ENCODE measurements around the gene FAM151B. TPM values are rescaled to one million over a fixed set of nuclear protein-coding genes. Genes with fewer than 3 reads are reported as not detected.

FAM151B gene
- total and polyA plus RNA-seq, 2 donors (not counting 1 experiment from before 2014, with no cell fraction given), result 1.1 TPM; not detected in 1

GRCh38 chr5:80474929-80475328 is 13.0 kb upstream of the FAM151B start:
- CTCF ChIA-PET, result no interaction called here
- H2AFZ ChIP-seq (ENCODE audit: insufficient read depth, low read depth, low read length, poor library complexity, severe bottlenecking), result no peak overlapping the region
- no peaks in the 10 kb centered on the region for H3K4me1 Mint-ChIP-seq
- H3K9me3 ChIP-seq (ENCODE audit: control extremely low read depth in 1 of 3, control insufficient read depth in 2 of 3, insufficient read depth in 1 of 3, low read length in 2 of 3), result peaks cover 0 to 13% (median 13%) of the 10 kb centered on the region in 3 donors
- H3K27me3 Mint-ChIP-seq, result no peaks in the 10 kb centered on the region
- H3K27ac ChIP-seq (ENCODE audit: low read length in 2 of 2), result no peak overlapping the region
- no peak overlapping the region for H3K4me3 Mint-ChIP-seq
- no peak overlapping the region for H3K4me3 ChIP-seq (ENCODE audit: control extremely low read depth in 1 of 5, extremely low read depth in 1 of 5, insufficient read depth in 1 of 5, low read depth in 2 of 5, low read length in 4 of 5)
- ATAC-seq (ENCODE audit: low read depth) (no peak), DNase-seq (no peak)
- TF ChIP-seq, protein P1, sequence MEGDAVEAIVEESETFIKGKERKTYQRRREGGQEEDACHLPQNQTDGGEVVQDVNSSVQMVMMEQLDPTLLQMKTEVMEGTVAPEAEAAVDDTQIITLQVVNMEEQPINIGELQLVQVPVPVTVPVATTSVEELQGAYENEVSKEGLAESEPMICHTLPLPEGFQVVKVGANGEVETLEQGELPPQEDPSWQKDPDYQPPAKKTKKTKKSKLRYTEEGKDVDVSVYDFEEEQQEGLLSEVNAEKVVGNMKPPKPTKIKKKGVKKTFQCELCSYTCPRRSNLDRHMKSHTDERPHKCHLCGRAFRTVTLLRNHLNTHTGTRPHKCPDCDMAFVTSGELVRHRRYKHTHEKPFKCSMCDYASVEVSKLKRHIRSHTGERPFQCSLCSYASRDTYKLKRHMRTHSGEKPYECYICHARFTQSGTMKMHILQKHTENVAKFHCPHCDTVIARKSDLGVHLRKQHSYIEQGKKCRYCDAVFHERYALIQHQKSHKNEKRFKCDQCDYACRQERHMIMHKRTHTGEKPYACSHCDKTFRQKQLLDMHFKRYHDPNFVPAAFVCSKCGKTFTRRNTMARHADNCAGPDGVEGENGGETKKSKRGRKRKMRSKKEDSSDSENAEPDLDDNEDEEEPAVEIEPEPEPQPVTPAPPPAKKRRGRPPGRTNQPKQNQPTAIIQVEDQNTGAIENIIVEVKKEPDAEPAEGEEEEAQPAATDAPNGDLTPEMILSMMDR (IDR thresholded peaks at IDR 0.05), result no peak
- no peak for TF ChIP-seq EZH2 (IDR thresholded peaks at IDR 0.05; ENCODE audit: borderline replicate concordance, insufficient read depth, low read depth, low read length, poor library complexity, severe bottlenecking)
- intact Hi-C loops (cut with micrococcal nuclease), result no loop called here
- peaks cover 3% of the 10 kb centered on the region for H3K9me3 Mint-ChIP-seq (ENCODE audit: insufficient read depth)
- no peaks in the 10 kb centered on the region for H4K20me1 ChIP-seq (ENCODE audit: control insufficient read depth, insufficient read depth, low read length, poor library complexity, severe bottlenecking)
- H3K79me2 ChIP-seq (ENCODE audit: control insufficient read depth, insufficient read depth, low read length), result no peaks in the 10 kb centered on the region
- H3K36me3 ChIP-seq (replicated peaks in 1 of 2; ENCODE audit: control extremely low read depth in 1 of 2, control insufficient read depth in 1 of 2, extremely low read depth in 1 of 2, insufficient read depth in 2 of 2, low read length in 1 of 2), result peaks cover 12 to 18% of the 10 kb centered on the region in 2 experiments
- no peak overlapping the region for H3K27ac Mint-ChIP-seq
- no peak overlapping the region for H3K9ac ChIP-seq (ENCODE audit: low read length)
- no CpG with 5 or more reads among the region's 2 CpGs for WGBS (ENCODE audit: insufficient coverage)
- no peaks in the 10 kb centered on the region for H3K27me3 ChIP-seq (replicated peaks in 1 of 4; ENCODE audit: control extremely low read depth in 1 of 4, control insufficient read depth in 3 of 4, insufficient read depth in 4 of 4, low read length in 3 of 4)
- no peaks in the 10 kb centered on the region for H3K4me1 ChIP-seq (ENCODE audit: control insufficient read depth in 2 of 2, insufficient read depth in 2 of 2, low read length in 2 of 2)
- H3K4me2 ChIP-seq (replicated peaks; ENCODE audit: low read depth, low read length, poor library complexity, severe bottlenecking), result no peak overlapping the region
- POLR2A ChIA-PET, result no interaction called here

DNA sequence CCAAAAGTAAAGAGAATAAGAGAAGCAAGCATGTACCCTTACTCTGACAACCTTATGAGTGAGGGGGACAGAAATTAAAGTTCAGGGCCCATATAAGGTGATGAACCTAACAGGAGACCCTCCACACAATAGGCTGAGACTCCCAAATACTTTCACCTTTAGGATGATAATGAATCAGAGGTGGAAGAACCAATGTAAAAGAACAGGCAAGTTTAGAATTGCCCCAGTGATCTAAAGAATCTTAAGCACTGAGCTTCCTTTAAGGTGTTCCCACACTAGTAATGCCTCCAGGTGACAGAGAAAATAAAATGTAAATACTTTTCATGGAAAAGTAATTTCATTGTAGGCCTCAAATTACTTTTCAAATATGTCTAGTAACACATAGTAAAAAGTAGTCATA is 8.2 kb upstream of the FAM151B start:
- no peak overlapping the region for H3K4me2 ChIP-seq (replicated peaks; ENCODE audit: low read depth, low read length, poor library complexity, severe bottlenecking)
- no peak overlapping the region for H3K4me3 Mint-ChIP-seq
- no peak for DNase-seq
- ChIA-PET CTCF (interaction anchor here (1.6 kb wide), 1 partner anchor 13 kb away, joined by 3 read pairs; no protein-coding TSS in a partner anchor), POLR2A (no interaction called here)
- H3K27ac ChIP-seq (ENCODE audit: low read length in 2 of 2), result no peak overlapping the region
- no peaks in the 10 kb centered on the region for H4K20me1 ChIP-seq (ENCODE audit: control insufficient read depth, insufficient read depth, low read length, poor library complexity, severe bottlenecking)
- H3K4me1 ChIP-seq (ENCODE audit: control insufficient read depth in 2 of 2, insufficient read depth in 2 of 2, low read length in 2 of 2), result no peaks in the 10 kb centered on the region
- no peaks in the 10 kb centered on the region for H3K79me2 ChIP-seq (ENCODE audit: control insufficient read depth, insufficient read depth, low read length)
- no peak overlapping the region for H3K9ac ChIP-seq (ENCODE audit: low read length)
- H3K9me3 Mint-ChIP-seq (ENCODE audit: insufficient read depth), result peaks cover 17% of the 10 kb centered on the region
- H3K27ac Mint-ChIP-seq, result no peak overlapping the region
- H3K27me3 Mint-ChIP-seq, result peaks cover 3% of the 10 kb centered on the region
- peaks cover 3 to 25% (median 16%) of the 10 kb centered on the region in 3 donors for H3K9me3 ChIP-seq (ENCODE audit: control extremely low read depth in 1 of 3, control insufficient read depth in 2 of 3, insufficient read depth in 1 of 3, low read length in 2 of 3)
- no peaks in the 10 kb centered on the region for H3K4me1 Mint-ChIP-seq
- H3K36me3 ChIP-seq (replicated peaks in 1 of 2; ENCODE audit: control extremely low read depth in 1 of 2, control insufficient read depth in 1 of 2, extremely low read depth in 1 of 2, insufficient read depth in 2 of 2, low read length in 1 of 2), result peaks cover 3 to 9% of the 10 kb centered on the region in 2 experiments
- no peak overlapping the region for H2AFZ ChIP-seq (ENCODE audit: insufficient read depth, low read depth, low read length, poor library complexity, severe bottlenecking)
- H3K27me3 ChIP-seq (replicated peaks in 1 of 4; ENCODE audit: control extremely low read depth in 1 of 4, control insufficient read depth in 3 of 4, insufficient read depth in 4 of 4, low read length in 3 of 4), result no peaks in the 10 kb centered on the region
- H3K4me3 ChIP-seq (ENCODE audit: control extremely low read depth in 1 of 5, extremely low read depth in 1 of 5, insufficient read depth in 1 of 5, low read depth in 2 of 5, low read length in 4 of 5), result no peak overlapping the region
- TF ChIP-seq, protein P1 (IDR thresholded peaks at IDR 0.05), result no peak
- no peak for TF ChIP-seq EZH2 (IDR thresholded peaks at IDR 0.05; ENCODE audit: borderline replicate concordance, insufficient read depth, low read depth, low read length, poor library complexity, severe bottlenecking)
- intact Hi-C loops (cut with micrococcal nuclease), result loop anchor here (5.0 kb wide), 1 partner anchor 193 kb away; no protein-coding TSS in a partner anchor
- ATAC-seq (ENCODE audit: low read depth), result no peak
